Liver (tissue), 9 donors: ENCODE measurements around the gene SLC12A5. TPM values are rescaled to one million over a fixed set of nuclear protein-coding genes. Genes with fewer than 3 reads are reported as not detected.

Experiments used
- DNase-seq: peaks from one replicate; pipeline ENCODE4 v3.0.0-alpha.2; 2017; ENCODE audit warnings: low spot score
- H3K27ac ChIP-seq, 2 donors: one replicate each; pipeline ENCODE4 v1.7.0; 2013; ENCODE audit warnings: inconsistent platforms in 2 of 2, low read length in 2 of 2, control low read depth in 1 of 2, low read depth in 1 of 2, mild to moderate bottlenecking in 1 of 2
- H3K27me3 ChIP-seq, 4 donors: one replicate each; pipeline versions ENCODE4 v1.6.1 to v1.7.0; 2013; ENCODE audit warnings: low read length in 3 of 4, inconsistent platforms in 1 of 4, mild to moderate bottlenecking in 1 of 4, moderate library complexity in 1 of 4; ENCODE audit not compliant: control insufficient read depth in 4 of 4, insufficient read depth in 4 of 4
- H3K36me3 ChIP-seq, 4 donors: one replicate each; pipeline versions ENCODE4 v1.6.1 to v1.7.0; 2013; ENCODE audit warnings: low read length in 3 of 4, mild to moderate bottlenecking in 3 of 4, low read depth in 1 of 4, moderate library complexity in 1 of 4; ENCODE audit not compliant: control insufficient read depth in 4 of 4, insufficient read depth in 3 of 4
- H3K4me1 ChIP-seq, 4 donors: one replicate each; pipeline versions ENCODE4 v1.6.1 to v1.7.0; 2013; ENCODE audit warnings: low read length in 3 of 4, mild to moderate bottlenecking in 3 of 4, moderate library complexity in 1 of 4; ENCODE audit not compliant: control insufficient read depth in 4 of 4, insufficient read depth in 4 of 4
- H3K4me3 ChIP-seq, 3 donors: one replicate each; pipeline versions ENCODE4 v1.6.1 to v1.7.0; 2013; ENCODE audit warnings: low read length in 3 of 3, control low read depth in 1 of 3, low read depth in 1 of 3, mild to moderate bottlenecking in 1 of 3
- H3K9ac ChIP-seq, 2 donors: one replicate each; pipeline ENCODE4 v1.7.0; 2013; ENCODE audit warnings: low read length in 2 of 2, mild to moderate bottlenecking in 2 of 2, moderate library complexity in 2 of 2, control low read depth in 1 of 2, low read depth in 1 of 2
- H3K9me3 ChIP-seq, 4 donors: one replicate each; pipeline versions ENCODE4 v1.6.1 to v1.7.0; 2013; ENCODE audit warnings: low read length in 3 of 4; ENCODE audit not compliant: control insufficient read depth in 4 of 4
- EGR1 ChIP-seq, 2 donors: IDR thresholded peaks; 2 replicates each; pipeline ENCODE4 v1.6.1; 2016 to 2018; ENCODE audit warnings: antibody characterized with exemption in 2 of 2, low read depth in 2 of 2
- FOXA1 ChIP-seq: IDR thresholded peaks from 2 replicates; pipeline ENCODE4 v1.6.1; 2016; ENCODE audit warnings: antibody characterized with exemption
- FOXA2 ChIP-seq: IDR thresholded peaks from 2 replicates; pipeline ENCODE4 v1.6.1; 2016; ENCODE audit warnings: antibody characterized with exemption
- GABPA ChIP-seq, 2 donors: IDR thresholded peaks in 1 of 2; conservative IDR thresholded peaks in 1 of 2; 2 replicates each; pipeline ENCODE4 v1.6.1; 2016; ENCODE audit warnings: antibody characterized with exemption in 2 of 2, mild to moderate bottlenecking in 1 of 2, moderate library complexity in 1 of 2
- HNF4A ChIP-seq, 2 donors: conservative IDR thresholded peaks; 2 replicates each; pipeline ENCODE4 v1.6.1; 2016; ENCODE audit warnings: antibody characterized with exemption in 2 of 2, mild to moderate bottlenecking in 2 of 2
- HNF4G ChIP-seq: IDR thresholded peaks from 2 replicates; pipeline ENCODE4 v1.6.1; 2016; ENCODE audit warnings: antibody characterized with exemption
- JUND ChIP-seq, 2 donors: IDR thresholded peaks; 2 replicates each; pipeline ENCODE4 v1.6.1; 2016; ENCODE audit warnings: antibody characterized with exemption in 2 of 2
- MAX ChIP-seq: IDR thresholded peaks from 2 replicates; pipeline ENCODE4 v1.6.1; 2016; ENCODE audit warnings: antibody characterized with exemption
- NR2F2 ChIP-seq: IDR thresholded peaks from 2 replicates; pipeline ENCODE4 v1.6.1; 2016; ENCODE audit warnings: antibody characterized with exemption
- RAD21 ChIP-seq, 2 donors: IDR thresholded peaks; 2 replicates each; pipeline ENCODE4 v1.6.1; 2016; ENCODE audit warnings: antibody characterized with exemption in 2 of 2, mild to moderate bottlenecking in 2 of 2
- REST ChIP-seq: IDR thresholded peaks from 2 replicates; pipeline ENCODE4 v1.6.1; 2016; ENCODE audit warnings: antibody characterized with exemption, mild to moderate bottlenecking
- RXRA ChIP-seq, 2 donors: IDR thresholded peaks; 2 replicates each; pipeline ENCODE4 v1.6.1; 2017 to 2018; ENCODE audit warnings: antibody characterized with exemption in 2 of 2, mild to moderate bottlenecking in 1 of 2
- SP1 ChIP-seq: IDR thresholded peaks from 2 replicates; pipeline ENCODE4 v1.6.1; 2018; ENCODE audit warnings: antibody characterized with exemption, mild to moderate bottlenecking
- TAF1 ChIP-seq: conservative IDR thresholded peaks from 2 replicates; pipeline ENCODE4 v1.6.1; 2016; ENCODE audit warnings: antibody characterized with exemption, mild to moderate bottlenecking
- YY1 ChIP-seq: IDR thresholded peaks from 2 replicates; pipeline ENCODE4 v1.6.1; 2016; ENCODE audit warnings: antibody characterized with exemption, mild to moderate bottlenecking
- WGBS: extraction: QIAGEN DNeasy Blood & Tissue Kit; methylation state at CpG from one replicate; pipeline ENCODE4 v1.1.7; 2013; 5-methylcytosine and 5-hydroxymethylcytosine counted together
- polyA plus RNA-seq, 2 donors: library from polyadenylated mRNA; stranded (reverse) in 1 of 2; unstranded in 1 of 2; fragments of 200-250 nt in 1 of 2; fragments of >200 nt in 1 of 2; fragmentation: Nextera tagmentation in 1 of 2; extraction: Ambion mirVana in 1 of 2; gene quantifications; one replicate each; pipeline versions ENCODE4 v1.2.1 to v1.2.3, GENCODE V29; 2013 to 2015
- total RNA-seq, 2 donors: library from RNA; depleted of rRNA; stranded (reverse); fragments of >200 nt; gene quantifications; one replicate each; pipeline ENCODE4 v1.2.3, GENCODE V29; 2014
- TF ChIP-seq, protein P1 (sequence below): fragments of 150-350 bp; IDR thresholded peaks from 2 replicates; pipeline ENCODE4 v1.5.1; 2017; ENCODE audit warnings: improper control_type of control experiment, low read depth, low read length; ENCODE audit not compliant: missing input control
- TF ChIP-seq, protein P2 (sequence below): IDR thresholded peaks from 2 replicates; pipeline ENCODE4 v1.6.1; 2016; ENCODE audit warnings: antibody characterized with exemption
- TF ChIP-seq, protein P3 (sequence below): IDR thresholded peaks from 2 replicates; pipeline ENCODE4 v1.6.1; 2016; ENCODE audit warnings: antibody characterized with exemption
- donor health status: healthy.
- donor health status: healthy.
- donor health status: healthy.
- donor health status: healthy.
- donor health status: healthy.

Gene SLC12A5
- total RNA-seq: under 1 TPM in 1 of 2 donors, not detected in 1; 0.33 TPM
- polyA plus RNA-seq: 1 to 10 TPM in 1 of 2 donors, not detected in 1; 1.5 TPM

- no peak within 1 kb of the TSS for H3K27ac ChIP-seq
- DNase-seq: no peak
- no peak for TF ChIP-seq HNF4G
- no peak for TF ChIP-seq RAD21 (IDR thresholded peaks at IDR 0.05)
- TF ChIP-seq FOXA2: no peak
- no peak for TF ChIP-seq HNF4A (conservative IDR thresholded peaks at IDR 0.05)
- TF ChIP-seq GABPA (IDR thresholded peaks at IDR 0.05 in 1 of 2, conservative IDR thresholded peaks at IDR 0.05 in 1 of 2): no peak
- no peak for TF ChIP-seq FOXA1
- TF ChIP-seq RXRA (IDR thresholded peaks at IDR 0.05): no peak
- no peak for TF ChIP-seq EGR1 (IDR thresholded peaks at IDR 0.05; ENCODE audit: low read depth in 2 of 2)
- no peak for TF ChIP-seq SP1
- no peak for TF ChIP-seq REST
- no peak for TF ChIP-seq TAF1
- TF ChIP-seq, protein P1, sequence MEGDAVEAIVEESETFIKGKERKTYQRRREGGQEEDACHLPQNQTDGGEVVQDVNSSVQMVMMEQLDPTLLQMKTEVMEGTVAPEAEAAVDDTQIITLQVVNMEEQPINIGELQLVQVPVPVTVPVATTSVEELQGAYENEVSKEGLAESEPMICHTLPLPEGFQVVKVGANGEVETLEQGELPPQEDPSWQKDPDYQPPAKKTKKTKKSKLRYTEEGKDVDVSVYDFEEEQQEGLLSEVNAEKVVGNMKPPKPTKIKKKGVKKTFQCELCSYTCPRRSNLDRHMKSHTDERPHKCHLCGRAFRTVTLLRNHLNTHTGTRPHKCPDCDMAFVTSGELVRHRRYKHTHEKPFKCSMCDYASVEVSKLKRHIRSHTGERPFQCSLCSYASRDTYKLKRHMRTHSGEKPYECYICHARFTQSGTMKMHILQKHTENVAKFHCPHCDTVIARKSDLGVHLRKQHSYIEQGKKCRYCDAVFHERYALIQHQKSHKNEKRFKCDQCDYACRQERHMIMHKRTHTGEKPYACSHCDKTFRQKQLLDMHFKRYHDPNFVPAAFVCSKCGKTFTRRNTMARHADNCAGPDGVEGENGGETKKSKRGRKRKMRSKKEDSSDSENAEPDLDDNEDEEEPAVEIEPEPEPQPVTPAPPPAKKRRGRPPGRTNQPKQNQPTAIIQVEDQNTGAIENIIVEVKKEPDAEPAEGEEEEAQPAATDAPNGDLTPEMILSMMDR: no peak
- no peak for TF ChIP-seq JUND (IDR thresholded peaks at IDR 0.05)
- TF ChIP-seq, protein P2, sequence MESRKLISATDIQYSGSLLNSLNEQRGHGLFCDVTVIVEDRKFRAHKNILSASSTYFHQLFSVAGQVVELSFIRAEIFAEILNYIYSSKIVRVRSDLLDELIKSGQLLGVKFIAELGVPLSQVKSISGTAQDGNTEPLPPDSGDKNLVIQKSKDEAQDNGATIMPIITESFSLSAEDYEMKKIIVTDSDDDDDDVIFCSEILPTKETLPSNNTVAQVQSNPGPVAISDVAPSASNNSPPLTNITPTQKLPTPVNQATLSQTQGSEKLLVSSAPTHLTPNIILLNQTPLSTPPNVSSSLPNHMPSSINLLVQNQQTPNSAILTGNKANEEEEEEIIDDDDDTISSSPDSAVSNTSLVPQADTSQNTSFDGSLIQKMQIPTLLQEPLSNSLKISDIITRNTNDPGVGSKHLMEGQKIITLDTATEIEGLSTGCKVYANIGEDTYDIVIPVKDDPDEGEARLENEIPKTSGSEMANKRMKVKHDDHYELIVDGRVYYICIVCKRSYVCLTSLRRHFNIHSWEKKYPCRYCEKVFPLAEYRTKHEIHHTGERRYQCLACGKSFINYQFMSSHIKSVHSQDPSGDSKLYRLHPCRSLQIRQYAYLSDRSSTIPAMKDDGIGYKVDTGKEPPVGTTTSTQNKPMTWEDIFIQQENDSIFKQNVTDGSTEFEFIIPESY: no peak
- no peak for TF ChIP-seq NR2F2
- no peak for TF ChIP-seq MAX
- no peak for TF ChIP-seq YY1
- TF ChIP-seq, protein P3, sequence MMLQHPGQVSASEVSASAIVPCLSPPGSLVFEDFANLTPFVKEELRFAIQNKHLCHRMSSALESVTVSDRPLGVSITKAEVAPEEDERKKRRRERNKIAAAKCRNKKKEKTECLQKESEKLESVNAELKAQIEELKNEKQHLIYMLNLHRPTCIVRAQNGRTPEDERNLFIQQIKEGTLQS: no peak
Measured at GRCh38 chr20:46028772-46029371, at the start of gene SLC12A5. TSS of gene SLC12A5 (plus strand) at chr20:46029215. CDS start at chr20:46029345, 130 bp downstream.

More at GRCh38 chr20:46028772-46029371, at the start of gene SLC12A5:
- 22% methylated on average over 56 of the region's 56 CpGs for WGBS
- H3K9ac ChIP-seq: no peak within 1 kb of the TSS
- H3K4me3 ChIP-seq: no peak within 1 kb of the TSS
- no peaks in the 10 kb centered on the region for H3K36me3 ChIP-seq
- no peaks in the 10 kb centered on the region for H3K9me3 ChIP-seq
- peaks cover 0 to 31% (median 15%) of the 10 kb centered on the region in 4 donors for H3K27me3 ChIP-seq
- H3K4me1 ChIP-seq: peaks cover 0 to 7% (median 3%) of the 10 kb centered on the region in 4 donors
